ENCODE measurements around the gene KCNE3.

Gene KCNE3

GRCh38 chr11:74465291-74465708, 2.0 kb downstream of the KCNE3 start:
- no peak for DNase-seq (ENCODE audit: low read depth, low spot score)
- H3K4me3 ChIP-seq (ENCODE audit: low read depth, low read length), result no peak overlapping the region
- in situ Hi-C loops (cut with HindIII; ENCODE audit: low sequenced_read_pairs), result no loop called here

GRCh38 chr11:74464746-74465145, 2.6 kb downstream of the KCNE3 start:
- no peak for DNase-seq (ENCODE audit: low read depth, low spot score)
- in situ Hi-C loops (cut with HindIII; ENCODE audit: low sequenced_read_pairs), result no loop called here
- H3K4me3 ChIP-seq (ENCODE audit: low read depth, low read length), result no peak overlapping the region
- TF ChIP-seq CTCF (IDR thresholded peaks at IDR 0.05; ENCODE audit: low read depth, low read length), result no peak

More at GRCh38 chr11:74465291-74465708, 2.0 kb downstream of the KCNE3 start:
- no peak for TF ChIP-seq CTCF (IDR thresholded peaks at IDR 0.05; ENCODE audit: low read depth, low read length)

GRCh38 chr11:74463216-74463615, 4.1 kb downstream of the KCNE3 start:
- TF ChIP-seq CTCF (IDR thresholded peaks at IDR 0.05; ENCODE audit: low read depth, low read length), result no peak
- no peak for DNase-seq (ENCODE audit: low read depth, low spot score)
- no peak overlapping the region for H3K4me3 ChIP-seq (ENCODE audit: low read depth, low read length)
- in situ Hi-C loops (cut with HindIII; ENCODE audit: low sequenced_read_pairs), result no loop called here

- no peak for DNase-seq (ENCODE audit: low read depth, low spot score)
- no peak for TF ChIP-seq CTCF (IDR thresholded peaks at IDR 0.05; ENCODE audit: low read depth, low read length)
- in situ Hi-C loops (cut with HindIII; ENCODE audit: low sequenced_read_pairs), result no loop called here
- H3K4me3 ChIP-seq (ENCODE audit: low read depth, low read length), result no peak overlapping the region
Observed at GRCh38 chr11:74462631-74463030, 4.7 kb downstream of the KCNE3 start.

- in situ Hi-C loops (cut with HindIII; ENCODE audit: low sequenced_read_pairs), result no loop called here
- no peak for TF ChIP-seq CTCF (IDR thresholded peaks at IDR 0.05; ENCODE audit: low read depth, low read length)
- no peak for DNase-seq (ENCODE audit: low read depth, low spot score)
- H3K4me3 ChIP-seq (ENCODE audit: low read depth, low read length), result no peak overlapping the region
Observed at GRCh38 chr11:74462009-74462408, 5.3 kb downstream of the KCNE3 start.

GRCh38 chr11:74460481-74461154, 6.7 kb downstream of the KCNE3 start:
- no peak for TF ChIP-seq CTCF (IDR thresholded peaks at IDR 0.05; ENCODE audit: low read depth, low read length)
- no peak overlapping the region for H3K4me3 ChIP-seq (ENCODE audit: low read depth, low read length)
- in situ Hi-C loops (cut with HindIII; ENCODE audit: low sequenced_read_pairs), result no loop called here
- DNase-seq (ENCODE audit: low read depth, low spot score), result no peak

All from astrocyte of the spinal cord (primary cell).